Measurements from ENCODE around the gene GOSR2. TPM values are rescaled to one million over a fixed set of nuclear protein-coding genes. Genes with fewer than 3 reads are reported as not detected.

The GOSR2 gene
- total RNA-seq, 1 donor from 2014 or later = 62.4 TPM

DNA sequence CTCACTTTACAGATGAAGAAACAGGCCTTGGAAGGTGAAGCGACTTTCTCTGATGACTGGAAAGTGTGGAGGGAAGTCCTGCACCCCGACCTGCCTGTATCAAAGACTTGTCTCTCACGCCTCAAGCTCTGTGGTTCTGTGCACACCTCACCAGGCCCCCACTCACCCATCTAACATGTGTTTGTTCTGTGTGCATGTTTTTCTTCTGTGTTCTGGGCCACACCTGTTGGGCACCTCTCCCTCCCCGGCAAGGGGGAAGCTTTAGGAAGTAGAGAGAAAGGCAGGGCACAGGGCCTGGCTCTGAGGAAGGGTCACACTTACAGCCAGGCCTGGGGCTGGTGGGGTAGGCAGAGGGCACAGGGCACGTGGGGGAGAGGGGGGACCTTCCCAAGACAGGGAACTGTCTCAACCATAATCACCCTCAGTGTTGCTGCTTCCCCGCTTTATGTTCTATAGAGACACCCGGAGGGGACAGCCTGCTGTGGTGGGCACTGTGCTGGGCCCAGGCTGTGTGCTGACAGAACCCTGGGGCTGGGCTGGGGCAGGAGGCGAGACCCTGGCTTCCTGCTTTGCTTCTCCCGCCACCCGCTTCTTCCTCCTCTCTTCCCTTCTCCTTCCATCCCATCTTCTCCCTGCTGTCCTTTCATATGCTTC lies 48.8 kb downstream of the GOSR2 start:
- Mint-ChIP-seq H3K4me1 (ENCODE audit: low read depth, unreplicated experiment) (peaks cover 21% of the 10 kb centered on the region), H3K4me3 (ENCODE audit: unreplicated experiment) (no peak overlapping the region)

DNA sequence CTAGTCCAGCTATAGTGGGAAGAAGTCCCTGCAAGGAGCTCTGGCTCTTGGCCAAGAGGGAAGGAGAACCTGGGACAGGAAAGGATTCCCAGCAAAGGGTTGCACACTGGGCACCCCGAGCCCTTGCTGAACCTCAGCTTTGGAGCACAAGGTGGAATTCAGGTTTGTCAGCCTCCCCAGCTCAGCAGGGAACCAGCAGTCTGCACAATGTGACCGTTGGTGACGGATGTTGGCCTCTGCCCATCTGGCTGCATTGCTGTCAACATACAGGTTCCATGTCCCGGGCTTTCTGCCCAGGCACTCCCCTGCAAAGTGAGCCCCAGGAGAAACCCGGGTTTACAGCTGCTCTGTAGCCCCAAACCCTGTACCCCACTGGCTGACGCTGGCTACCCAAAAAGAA lies 49.4 kb downstream of the GOSR2 start:
- DNase-seq = no peak
- Mint-ChIP-seq H3K27ac (ENCODE audit: unreplicated experiment) (no peak overlapping the region), H3K36me3 (ENCODE audit: unreplicated experiment) (no peaks in the 10 kb centered on the region), H3K4me1 (ENCODE audit: low read depth, unreplicated experiment) (peaks cover 27% of the 10 kb centered on the region), H3K9me3 (ENCODE audit: unreplicated experiment) (peaks cover 5% of the 10 kb centered on the region), H3K4me3 (ENCODE audit: unreplicated experiment) (no peak overlapping the region), H3K27me3 (ENCODE audit: unreplicated experiment) (peaks cover 2% of the 10 kb centered on the region)
- TF ChIP-seq, protein P1, sequence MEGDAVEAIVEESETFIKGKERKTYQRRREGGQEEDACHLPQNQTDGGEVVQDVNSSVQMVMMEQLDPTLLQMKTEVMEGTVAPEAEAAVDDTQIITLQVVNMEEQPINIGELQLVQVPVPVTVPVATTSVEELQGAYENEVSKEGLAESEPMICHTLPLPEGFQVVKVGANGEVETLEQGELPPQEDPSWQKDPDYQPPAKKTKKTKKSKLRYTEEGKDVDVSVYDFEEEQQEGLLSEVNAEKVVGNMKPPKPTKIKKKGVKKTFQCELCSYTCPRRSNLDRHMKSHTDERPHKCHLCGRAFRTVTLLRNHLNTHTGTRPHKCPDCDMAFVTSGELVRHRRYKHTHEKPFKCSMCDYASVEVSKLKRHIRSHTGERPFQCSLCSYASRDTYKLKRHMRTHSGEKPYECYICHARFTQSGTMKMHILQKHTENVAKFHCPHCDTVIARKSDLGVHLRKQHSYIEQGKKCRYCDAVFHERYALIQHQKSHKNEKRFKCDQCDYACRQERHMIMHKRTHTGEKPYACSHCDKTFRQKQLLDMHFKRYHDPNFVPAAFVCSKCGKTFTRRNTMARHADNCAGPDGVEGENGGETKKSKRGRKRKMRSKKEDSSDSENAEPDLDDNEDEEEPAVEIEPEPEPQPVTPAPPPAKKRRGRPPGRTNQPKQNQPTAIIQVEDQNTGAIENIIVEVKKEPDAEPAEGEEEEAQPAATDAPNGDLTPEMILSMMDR (IDR thresholded peaks at IDR 0.05; ENCODE audit: partially characterized antibody, unreplicated experiment) = no peak

More for the DNA sequence above, 48.8 kb downstream of the GOSR2 start:
- peaks cover 7% of the 10 kb centered on the region for H3K9me3 Mint-ChIP-seq (ENCODE audit: unreplicated experiment)
- TF ChIP-seq, protein P1 (IDR thresholded peaks at IDR 0.05; ENCODE audit: partially characterized antibody, unreplicated experiment) = no peak
- H3K27me3 Mint-ChIP-seq (ENCODE audit: unreplicated experiment) = peaks cover 2% of the 10 kb centered on the region
- no peak overlapping the region for H3K27ac Mint-ChIP-seq (ENCODE audit: unreplicated experiment)
- H3K36me3 Mint-ChIP-seq (ENCODE audit: unreplicated experiment) = peaks cover 5% of the 10 kb centered on the region
- DNase-seq = no peak

DNA sequence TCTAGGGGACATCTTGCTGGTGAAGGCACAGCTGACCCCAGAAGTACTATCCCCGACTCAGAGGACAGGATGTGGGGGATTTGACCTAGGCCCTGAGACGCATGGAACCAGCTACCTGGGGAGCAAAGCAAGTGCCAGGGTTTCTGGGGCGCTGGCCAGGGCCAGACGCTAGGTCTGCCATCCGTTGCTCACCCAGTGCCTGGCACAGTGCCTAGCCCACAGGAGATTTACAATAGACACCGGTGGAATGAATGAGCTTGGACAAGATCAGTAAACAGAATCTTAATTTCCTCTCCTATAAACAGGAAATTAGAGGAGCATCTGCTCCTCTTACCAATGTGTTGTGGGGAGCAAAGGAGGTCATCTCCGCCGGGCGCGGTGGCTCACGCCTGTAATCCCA lies 51.1 kb downstream of the GOSR2 start:
- Mint-ChIP-seq H3K36me3 (ENCODE audit: unreplicated experiment) (no peaks in the 10 kb centered on the region), H3K27me3 (ENCODE audit: unreplicated experiment) (peaks cover 5% of the 10 kb centered on the region), H3K27ac (ENCODE audit: unreplicated experiment) (no peak overlapping the region), H3K9me3 (ENCODE audit: unreplicated experiment) (peaks cover 11% of the 10 kb centered on the region), H3K4me3 (ENCODE audit: unreplicated experiment) (no peak overlapping the region), H3K4me1 (ENCODE audit: low read depth, unreplicated experiment) (peaks cover 35% of the 10 kb centered on the region)
- TF ChIP-seq, protein P1 (IDR thresholded peaks at IDR 0.05; ENCODE audit: partially characterized antibody, unreplicated experiment) = no peak
- DNase-seq = no peak

DNA sequence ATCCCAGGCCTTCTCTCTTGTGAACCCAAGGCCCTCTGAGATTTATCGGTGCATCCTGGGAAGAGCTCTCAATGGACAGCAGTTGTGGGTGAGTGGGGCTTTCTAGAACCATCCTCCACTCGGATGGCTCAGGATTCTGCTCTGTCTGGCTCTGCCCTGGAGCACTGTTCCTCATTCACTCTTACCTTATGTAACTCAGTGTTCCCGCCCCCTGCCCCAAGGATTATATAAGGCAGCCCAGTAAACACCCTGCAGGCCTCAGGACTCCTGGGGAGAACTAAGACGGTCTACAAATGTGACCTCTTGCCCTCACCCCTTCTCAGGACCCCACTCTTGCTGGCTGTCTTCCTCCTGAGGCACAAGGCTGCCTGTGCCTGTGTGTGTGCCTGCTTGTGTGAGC lies 52.3 kb downstream of the GOSR2 start:
- no peak for DNase-seq
- Mint-ChIP-seq H3K4me1 (ENCODE audit: low read depth, unreplicated experiment) (peaks cover 35% of the 10 kb centered on the region), H3K36me3 (ENCODE audit: unreplicated experiment) (no peaks in the 10 kb centered on the region), H3K9me3 (ENCODE audit: unreplicated experiment) (peaks cover 13% of the 10 kb centered on the region), H3K4me3 (ENCODE audit: unreplicated experiment) (no peak overlapping the region), H3K27me3 (ENCODE audit: unreplicated experiment) (peaks cover 7% of the 10 kb centered on the region), H3K27ac (ENCODE audit: unreplicated experiment) (peak overlapping the region; percentile 15)
- TF ChIP-seq, protein P1 (IDR thresholded peaks at IDR 0.05; ENCODE audit: partially characterized antibody, unreplicated experiment) = no peak

DNA sequence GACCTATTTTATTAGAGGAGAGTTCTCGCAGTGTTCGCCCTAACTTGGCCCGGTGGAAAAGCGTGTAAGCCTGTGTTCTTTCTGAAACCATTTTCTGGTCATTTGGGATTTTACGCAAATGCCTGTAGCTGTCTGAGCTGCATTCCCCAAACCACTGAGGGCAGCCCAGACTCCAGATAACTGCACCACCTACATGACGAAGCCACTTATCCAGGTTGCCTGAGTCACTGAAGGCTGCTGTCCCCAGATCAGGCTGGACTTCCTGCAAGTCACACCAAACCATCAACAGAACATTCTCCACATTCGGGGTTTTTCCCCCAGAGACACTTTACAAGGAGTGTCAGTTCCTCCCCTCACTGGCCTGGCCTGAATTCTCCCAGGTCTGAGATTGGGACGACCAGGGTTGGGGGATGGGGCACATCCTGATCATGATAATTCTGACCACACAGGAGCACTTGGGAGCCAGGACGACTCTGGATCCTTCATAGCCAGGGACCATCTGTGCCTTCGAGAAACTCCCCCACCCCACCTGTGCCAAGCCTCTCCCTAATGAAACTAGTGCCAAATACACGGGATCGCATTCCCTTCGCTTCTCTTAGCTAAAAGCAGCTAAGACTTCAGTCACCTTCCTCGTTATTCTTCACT lies 53.8 kb downstream of the GOSR2 start:
- H3K27me3 Mint-ChIP-seq (ENCODE audit: unreplicated experiment) = peaks cover 7% of the 10 kb centered on the region
- DNase-seq = peak; percentile 31
- no peaks in the 10 kb centered on the region for H3K36me3 Mint-ChIP-seq (ENCODE audit: unreplicated experiment)
- TF ChIP-seq, protein P1 (IDR thresholded peaks at IDR 0.05; ENCODE audit: partially characterized antibody, unreplicated experiment) = no peak
- peaks cover 13% of the 10 kb centered on the region for H3K9me3 Mint-ChIP-seq (ENCODE audit: unreplicated experiment)
- peaks cover 35% of the 10 kb centered on the region for H3K4me1 Mint-ChIP-seq (ENCODE audit: low read depth, unreplicated experiment)
- H3K4me3 Mint-ChIP-seq (ENCODE audit: unreplicated experiment) = peak overlapping the region; percentile 95
- peak overlapping the region; percentile 92 for H3K27ac Mint-ChIP-seq (ENCODE audit: unreplicated experiment)

Data from glutamatergic neuron (in vitro differentiated cells).